22Rv1 (cell line): Measurements from ENCODE around the gene CABP7.

Experiments
- ZFX ChIP-seq: fragments of 450-650 bp; IDR thresholded peaks from 2 replicates; pipeline ENCODE4 v1.6.1; 2017; ENCODE audit warnings: antibody characterized with exemption, borderline replicate concordance
- TF ChIP-seq, protein P1 (sequence below): fragments of 450-650 bp; IDR thresholded peaks from 2 replicates; pipeline ENCODE4 v1.5.1; 2017; ENCODE audit warnings: mild to moderate bottlenecking

DNA sequence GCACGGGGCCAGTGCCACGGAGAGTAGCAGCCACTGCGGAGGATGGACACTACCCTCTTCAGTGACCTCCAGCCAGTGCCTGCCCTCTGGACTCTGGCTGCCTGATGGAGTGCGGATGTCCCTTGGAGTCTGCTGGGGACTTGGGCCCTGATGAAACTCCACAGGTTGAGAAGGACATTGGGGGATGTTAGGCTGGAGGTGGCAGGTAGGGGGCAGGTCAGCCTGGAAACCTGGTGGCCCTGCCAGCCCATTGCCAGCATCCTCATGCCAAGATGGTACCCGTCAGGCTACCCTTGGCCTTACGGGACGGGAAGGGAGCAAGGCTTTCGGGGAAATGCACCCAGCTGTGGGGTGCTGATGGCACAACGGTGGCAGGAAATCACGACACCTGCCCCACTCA, 4.0 kb downstream of the CABP7 start:
- TF ChIP-seq, protein P1, sequence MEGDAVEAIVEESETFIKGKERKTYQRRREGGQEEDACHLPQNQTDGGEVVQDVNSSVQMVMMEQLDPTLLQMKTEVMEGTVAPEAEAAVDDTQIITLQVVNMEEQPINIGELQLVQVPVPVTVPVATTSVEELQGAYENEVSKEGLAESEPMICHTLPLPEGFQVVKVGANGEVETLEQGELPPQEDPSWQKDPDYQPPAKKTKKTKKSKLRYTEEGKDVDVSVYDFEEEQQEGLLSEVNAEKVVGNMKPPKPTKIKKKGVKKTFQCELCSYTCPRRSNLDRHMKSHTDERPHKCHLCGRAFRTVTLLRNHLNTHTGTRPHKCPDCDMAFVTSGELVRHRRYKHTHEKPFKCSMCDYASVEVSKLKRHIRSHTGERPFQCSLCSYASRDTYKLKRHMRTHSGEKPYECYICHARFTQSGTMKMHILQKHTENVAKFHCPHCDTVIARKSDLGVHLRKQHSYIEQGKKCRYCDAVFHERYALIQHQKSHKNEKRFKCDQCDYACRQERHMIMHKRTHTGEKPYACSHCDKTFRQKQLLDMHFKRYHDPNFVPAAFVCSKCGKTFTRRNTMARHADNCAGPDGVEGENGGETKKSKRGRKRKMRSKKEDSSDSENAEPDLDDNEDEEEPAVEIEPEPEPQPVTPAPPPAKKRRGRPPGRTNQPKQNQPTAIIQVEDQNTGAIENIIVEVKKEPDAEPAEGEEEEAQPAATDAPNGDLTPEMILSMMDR = no peak
- TF ChIP-seq ZFX = no peak
